IPS-11a (cell line): ENCODE measurements around the gene GFM1.
A peak's percentile ranks its signal among the peaks of the same experiment; 100 is the strongest.
"Not testable (repeated sequence)": the region's sequence is repeated elsewhere in the genome, so short reads cannot be mapped to it uniquely, and the experiment has no call there.

Source experiments
- H3K4me3 ChIP-seq: one replicate; pipeline ENCODE4 v1.5.1; 2013; ENCODE audit warnings: low read depth, low read length, control low read depth

GFM1 gene

GRCh38 chr3:158672215-158673176 lies 28.2 kb downstream of the GFM1 start, which contains the start of gene LXN:
TSS of gene LXN (minus strand) at chr3:158672648. CDS start at chr3:158672478, 170 bp downstream.
- peak within 1 kb of the TSS; percentile 75 for H3K4me3 ChIP-seq

DNA sequence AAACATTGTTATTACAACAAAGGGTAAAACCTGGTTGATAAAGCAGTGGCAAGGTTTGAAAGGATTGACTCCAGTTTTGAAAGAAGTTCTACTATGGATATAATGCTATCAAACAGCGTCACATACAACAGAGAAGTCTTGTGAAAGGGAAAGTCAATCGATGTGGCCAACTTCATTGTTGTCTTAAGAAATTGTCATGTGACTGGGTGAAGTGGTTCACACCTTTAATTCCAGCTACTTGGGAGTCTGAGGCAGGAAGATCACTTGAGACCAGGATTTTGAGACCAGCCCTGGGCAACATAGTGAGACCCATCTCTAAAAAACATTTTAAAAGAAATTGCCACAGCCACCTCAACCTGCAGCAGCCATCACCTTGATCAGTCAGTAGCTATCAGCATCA lies 34.4 kb downstream of the GFM1 start:
- no peak overlapping the region for H3K4me3 ChIP-seq

DNA sequence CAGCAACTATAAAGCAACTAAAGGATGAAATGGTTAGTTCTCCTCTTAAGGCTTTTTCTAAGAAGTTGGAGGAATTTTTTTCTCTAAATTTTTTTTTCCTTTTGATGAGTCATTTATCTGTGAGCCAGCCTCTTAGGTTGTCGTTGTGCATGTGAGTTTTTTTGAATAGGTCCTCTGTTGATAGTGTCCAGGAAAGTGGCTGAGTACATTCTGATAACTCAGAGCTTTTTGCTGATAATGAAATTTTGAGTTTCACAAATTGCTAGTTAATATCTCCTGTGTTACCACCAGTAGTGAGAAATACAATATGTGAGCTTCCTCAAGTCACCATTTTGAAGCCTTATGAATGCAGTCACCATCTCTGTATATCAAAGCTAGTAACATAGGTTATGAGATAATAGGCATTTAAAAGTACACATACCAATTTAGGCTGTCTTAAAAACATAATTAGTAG lies 35.2 kb downstream of the GFM1 start:
- no peak overlapping the region for H3K4me3 ChIP-seq

DNA sequence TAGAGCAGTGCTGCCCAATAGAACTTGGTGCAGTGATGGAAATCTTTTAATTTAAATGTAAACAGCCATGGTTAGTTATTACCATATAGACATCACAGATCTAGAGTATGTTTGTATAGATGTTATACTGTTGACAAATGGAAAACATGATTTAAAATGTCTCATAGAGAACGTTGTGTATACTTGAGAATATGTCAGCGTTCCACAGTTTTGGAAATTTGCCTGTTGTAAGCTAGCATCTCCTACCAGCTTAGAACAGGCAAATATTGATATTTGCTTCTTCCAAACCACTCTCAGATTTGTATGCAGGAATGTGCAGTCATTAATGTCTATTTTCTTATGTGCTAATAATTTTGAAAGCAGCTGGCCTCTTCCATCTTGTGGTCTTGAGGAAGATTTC lies 36.5 kb downstream of the GFM1 start:
- no peak overlapping the region for H3K4me3 ChIP-seq

DNA sequence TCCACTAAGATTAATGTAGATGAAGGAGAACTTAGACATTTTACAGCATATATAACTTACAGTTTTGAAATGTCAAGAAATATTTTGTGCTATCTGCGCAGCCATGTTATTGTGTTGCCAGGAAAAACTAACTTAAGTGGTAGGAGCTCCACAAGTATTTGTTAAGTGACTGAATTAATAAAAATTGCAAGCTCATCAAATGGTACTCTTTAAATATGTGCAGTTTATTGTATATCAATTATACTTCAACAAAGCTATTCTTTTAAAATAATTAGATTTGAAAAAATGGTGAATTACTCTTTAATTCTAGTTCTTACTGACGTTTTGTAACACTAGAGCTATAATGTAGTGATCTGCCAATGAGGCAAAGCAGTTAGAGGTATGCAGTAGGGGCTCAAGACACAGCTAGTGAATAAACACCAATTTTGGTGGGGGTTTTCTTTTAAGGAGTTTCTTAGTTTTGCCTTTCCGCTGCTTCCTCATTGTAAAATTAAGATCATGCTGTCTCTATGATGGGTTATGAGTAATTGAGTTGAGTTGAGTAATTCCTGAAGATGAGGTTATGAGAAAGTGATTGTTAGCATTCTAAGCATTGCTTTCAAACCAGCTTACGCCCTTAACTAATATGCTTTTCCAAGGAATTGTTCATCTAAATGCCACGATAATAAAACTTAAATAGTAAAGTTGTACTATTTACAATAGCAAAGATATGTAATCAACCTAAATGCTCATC lies 39.1 kb downstream of the GFM1 start:
- no peak overlapping the region for H3K4me3 ChIP-seq

GRCh38 chr3:158685159-158685558 lies 40.8 kb downstream of the GFM1 start:
- no peak overlapping the region for H3K4me3 ChIP-seq

DNA sequence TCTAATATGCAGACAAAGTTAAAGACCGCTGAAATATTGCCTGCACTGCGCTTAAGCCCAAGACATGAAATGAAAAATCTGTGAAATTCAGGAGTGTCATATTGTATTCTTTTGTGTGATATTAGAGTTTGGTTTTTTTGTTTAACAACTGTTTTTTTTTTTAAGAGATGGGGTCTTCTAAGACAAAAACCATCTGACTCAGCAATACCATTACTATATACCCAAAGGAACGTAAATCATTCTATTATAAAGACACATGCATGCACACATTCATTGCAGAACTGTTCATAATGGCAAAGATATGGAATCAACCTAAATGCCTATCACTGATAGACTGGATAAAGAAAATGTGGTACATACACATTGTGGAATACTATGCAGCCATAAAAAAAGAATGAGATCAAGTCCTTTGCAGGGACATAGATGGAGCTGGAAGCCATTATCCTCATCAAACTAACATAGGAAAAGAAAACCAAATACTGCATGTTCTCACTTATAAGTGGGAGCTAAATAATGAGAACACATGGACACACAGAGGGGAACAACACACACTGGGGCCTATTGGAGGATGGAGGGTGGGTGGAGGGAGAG lies 49.6 kb downstream of the GFM1 start:
- H3K4me3 ChIP-seq, result not testable (repeated sequence)

DNA sequence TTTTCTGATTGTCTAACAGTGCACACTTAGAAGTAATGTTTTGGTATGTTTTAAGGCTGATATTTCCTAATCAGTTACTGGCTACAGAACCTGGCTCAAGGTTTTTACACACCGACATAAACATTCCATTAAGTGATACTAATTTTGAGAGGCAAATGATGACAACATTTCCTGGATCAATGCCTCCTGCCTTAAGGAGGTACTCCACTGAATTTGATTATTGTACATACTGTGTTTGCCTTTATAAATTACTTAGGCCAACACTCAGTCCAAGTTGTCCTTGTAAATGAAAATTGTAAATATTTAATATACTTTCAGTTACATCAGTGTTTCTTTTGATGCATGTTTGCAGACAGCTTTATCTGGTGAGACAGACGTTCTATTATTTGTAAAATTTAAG lies 52.3 kb downstream of the GFM1 start:
- no peak overlapping the region for H3K4me3 ChIP-seq

GRCh38 chr3:158700559-158700958 lies 56.2 kb downstream of the GFM1 start:
- no peak overlapping the region for H3K4me3 ChIP-seq

DNA sequence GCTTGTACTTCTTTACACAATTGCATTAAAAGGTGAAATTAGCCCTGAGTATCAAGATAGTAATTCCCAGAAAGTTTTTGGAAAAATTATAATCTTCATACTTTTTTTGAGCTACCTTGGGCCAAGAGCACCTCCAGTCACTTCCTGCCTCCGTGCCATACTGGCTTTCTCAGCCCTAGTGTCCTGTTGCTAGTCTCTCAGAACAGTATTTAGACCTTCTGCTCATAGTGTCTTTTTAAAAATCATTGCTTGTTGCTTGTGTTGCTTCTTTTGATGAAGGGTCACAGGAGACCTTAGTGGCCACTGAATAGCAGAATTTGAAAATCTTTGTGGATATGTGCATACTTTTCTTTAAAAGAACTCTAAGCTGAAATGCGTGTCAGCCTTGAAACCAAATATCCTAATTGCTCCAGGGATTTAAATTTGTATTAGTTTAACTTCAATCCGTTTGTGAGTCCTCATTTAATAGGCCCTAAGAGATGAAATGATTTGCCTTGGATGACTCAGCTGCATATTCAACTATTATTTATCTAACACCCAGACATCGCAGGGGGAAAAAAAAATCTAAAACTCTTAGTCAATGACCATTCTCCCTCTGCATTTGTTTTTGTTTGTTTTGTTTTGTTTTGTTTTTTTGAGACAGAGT lies 57.2 kb downstream of the GFM1 start:
- no peak overlapping the region for H3K4me3 ChIP-seq

- no peak overlapping the region for H3K4me3 ChIP-seq
These were observed 58.6 kb downstream of the GFM1 start for GRCh38 chr3:158702815-158703481.

DNA sequence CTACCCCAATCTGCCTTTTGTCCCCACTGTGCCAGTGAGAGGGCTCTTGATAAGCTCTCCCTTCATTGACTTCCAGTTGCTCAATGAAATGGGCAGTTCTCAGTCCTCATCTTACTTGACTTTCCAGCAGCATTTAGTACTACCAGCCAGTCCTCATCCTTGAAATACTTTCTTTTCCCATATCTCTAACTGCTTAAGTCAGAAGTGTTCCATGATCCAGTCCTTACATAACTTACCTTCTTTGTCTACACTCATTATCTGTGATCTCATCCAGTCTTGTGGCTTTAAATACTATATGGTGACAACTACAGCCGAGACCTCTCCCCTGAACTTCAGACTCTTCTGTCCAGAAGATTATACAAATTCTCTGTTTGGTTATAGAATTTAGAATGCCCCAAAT lies 59.2 kb downstream of the GFM1 start:
- H3K4me3 ChIP-seq, result no peak overlapping the region

DNA sequence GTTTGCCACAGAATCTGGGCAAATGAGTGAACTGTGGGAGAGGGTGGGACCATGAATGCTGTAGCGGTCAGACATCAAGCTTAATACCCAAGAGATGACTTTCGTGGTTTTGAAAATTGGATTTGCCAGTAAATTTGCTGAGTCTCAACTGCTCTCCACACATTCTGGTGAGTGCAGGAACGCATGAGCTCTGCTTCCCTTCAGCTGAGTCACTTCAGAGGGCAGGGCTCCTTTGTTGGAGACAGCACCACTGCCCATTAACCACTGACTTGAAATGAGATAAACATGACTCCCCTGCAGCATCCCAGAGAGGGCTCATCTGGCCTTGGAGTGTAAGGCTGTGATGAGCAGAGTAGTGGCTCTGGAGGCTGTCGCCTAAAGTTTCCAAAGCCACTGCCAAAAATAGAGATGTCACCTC lies 65.3 kb downstream of the GFM1 start:
- no peak overlapping the region for H3K4me3 ChIP-seq

GRCh38 chr3:158710601-158711000 lies 66.3 kb downstream of the GFM1 start:
- H3K4me3 ChIP-seq, result no peak overlapping the region

DNA sequence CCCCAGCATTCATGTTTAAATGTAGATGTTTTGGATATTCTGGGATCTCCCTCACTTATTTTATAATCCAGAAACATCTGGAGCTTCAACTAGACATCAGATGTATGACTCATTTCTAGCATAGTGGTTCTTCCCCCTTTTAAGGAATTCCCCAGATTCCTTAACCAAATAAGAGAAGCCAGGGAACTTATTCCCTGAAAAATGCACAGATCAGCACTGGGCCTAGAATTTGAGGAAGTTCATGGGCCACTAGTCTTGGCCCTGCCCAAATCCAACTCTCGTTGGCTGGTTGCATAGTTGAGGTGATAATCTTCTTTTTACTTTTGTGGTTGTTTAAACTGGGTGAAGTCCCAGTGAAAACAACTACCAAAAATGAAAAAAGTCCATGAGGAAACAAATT lies 67.6 kb downstream of the GFM1 start:
- no peak overlapping the region for H3K4me3 ChIP-seq

DNA sequence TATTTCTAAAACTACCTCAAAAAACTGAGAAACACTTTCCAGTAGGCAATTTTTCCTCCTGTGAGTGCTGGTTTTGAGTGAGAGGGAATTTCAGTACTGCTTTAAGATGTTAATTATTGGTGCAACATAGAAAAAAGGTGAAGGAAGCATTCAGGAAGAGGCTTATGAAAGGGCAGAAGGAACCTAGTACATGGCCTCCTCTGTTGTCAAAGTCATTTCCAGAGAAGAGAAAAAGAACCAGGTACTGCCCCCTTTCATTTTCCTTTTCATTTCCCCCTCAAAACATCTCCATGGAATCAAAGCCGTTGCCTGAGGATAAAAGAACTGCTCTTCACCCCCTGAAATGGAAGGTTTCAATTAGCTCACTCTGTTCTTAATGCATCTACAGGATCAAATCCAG lies 68.1 kb downstream of the GFM1 start:
- no peak overlapping the region for H3K4me3 ChIP-seq

DNA sequence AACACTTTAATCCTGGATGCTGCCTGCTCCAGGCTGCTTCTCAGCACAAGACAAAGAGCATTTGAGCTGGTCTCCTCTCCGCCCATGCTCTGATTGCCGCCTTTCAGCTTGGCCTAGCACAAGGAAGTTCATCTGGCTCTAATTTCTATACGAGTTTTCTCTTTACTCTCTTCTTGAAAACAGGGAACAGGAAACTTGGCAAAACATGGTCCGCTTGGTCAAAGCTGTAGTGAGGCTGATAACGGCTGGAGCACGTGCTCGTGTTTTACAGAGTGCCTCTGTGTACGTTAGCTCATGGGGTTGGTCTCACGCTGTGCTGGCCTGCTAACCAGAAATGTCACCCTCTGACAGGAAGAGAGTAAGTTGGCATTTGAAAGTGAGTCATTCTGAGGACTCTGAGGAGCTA lies 68.8 kb downstream of the GFM1 start:
- H3K4me3 ChIP-seq, result no peak overlapping the region

- no peak overlapping the region for H3K4me3 ChIP-seq
These were observed 73.2 kb downstream of the GFM1 start for GRCh38 chr3:158717576-158717975.

- no peak overlapping the region for H3K4me3 ChIP-seq
These were observed 74.3 kb downstream of the GFM1 start for GRCh38 chr3:158718490-158719170.

DNA sequence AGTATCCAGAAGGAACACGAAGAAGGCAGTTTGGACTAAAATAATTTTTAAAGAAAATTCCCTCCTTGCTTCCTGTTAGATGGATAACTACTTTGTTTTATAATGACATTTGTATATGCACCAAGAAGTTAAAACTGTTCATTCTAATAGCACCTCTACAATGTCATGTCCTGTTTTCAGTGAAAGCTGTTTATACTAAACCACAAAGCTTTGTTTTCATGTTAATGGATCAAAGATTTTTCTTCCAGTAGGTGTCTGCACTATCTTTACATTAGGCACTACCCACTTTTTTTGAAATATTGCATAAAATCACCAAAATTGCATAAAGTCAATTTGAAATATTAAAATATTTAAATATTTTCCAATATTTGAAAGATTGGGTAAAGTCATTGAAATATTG lies 77.8 kb downstream of the GFM1 start:
- no peak overlapping the region for H3K4me3 ChIP-seq
